ENCODE data around the gene CDH5. TPM values are rescaled to one million over a fixed set of nuclear protein-coding genes. Genes with fewer than 3 reads are reported as not detected.

Gene CDH5
- total and polyA plus RNA-seq, 2 of the 8 experiments (the other 6 are each of a cell fraction or from before 2014, with no cell fraction given): 0.32 TPM

- TF ChIP-seq EZH2 (IDR thresholded peaks at IDR 0.05; ENCODE audit: low read depth, low read length, severe bottlenecking): no peak
- no peak for TF ChIP-seq CHD2 (IDR thresholded peaks at IDR 0.05; ENCODE audit: low read length)
- TF ChIP-seq RXRA (IDR thresholded peaks at IDR 0.05; ENCODE audit: insufficient read depth, low read depth, low read length): no peak
These were observed 73.8 kb downstream of the CDH5 start (continued) for GRCh38 chr16:66440271-66440802.
